H1 (cell line): ENCODE measurements around the gene DSTN. TPM values are rescaled to one million over a fixed set of nuclear protein-coding genes. Genes with fewer than 3 reads are reported as not detected.

ENCODE experiments used
- CTCF ChIA-PET: fragments of 300-600 bp; sonication (Branson Sonifier 250); formaldehyde crosslinking; loops from one replicate; lab custom pipeline; 2021; ENCODE audit not compliant: partially characterized antibody; lab: Charles Lee
- POLR2A ChIA-PET: fragments of 300-600 bp; sonication (Branson Sonifier 250); formaldehyde crosslinking; loops from one replicate; lab custom pipeline; 2021; ENCODE audit warnings: inconsistent platforms; ENCODE audit not compliant: partially characterized antibody; lab: Charles Lee
- DNase-seq, 2 experiments: peaks; one replicate each; pipeline versions ENCODE4 v3.0.0 to v3.0.0-alpha.2; 2010 to 2022; ENCODE audit warnings: low spot score in 2 of 2, low read depth in 1 of 2, mixed read lengths in 1 of 2
- FAIRE-seq: peaks from 2 replicates; lab custom pipeline; 2011; peaks lifted over from hg19 to GRCh38; lab: Jason Lieb, UNC
- H2AFZ ChIP-seq: 2 replicates; pipeline ENCODE4 v1.8.1; 2012; ENCODE audit warnings: low read length, inconsistent platforms
- H2AK5ac ChIP-seq: 2 replicates; pipeline ENCODE4 v1.6.1; 2013; ENCODE audit warnings: low read depth, low read length
- H2BK120ac ChIP-seq: replicated peaks from 2 replicates; pipeline ENCODE3; 2013; ENCODE audit warnings: low read depth, low read length, inconsistent platforms
- H2BK12ac ChIP-seq: 2 replicates; pipeline ENCODE4 v1.6.1; 2013; ENCODE audit warnings: low read depth, low read length
- H2BK15ac ChIP-seq: 2 replicates; pipeline ENCODE4 v1.6.1; 2013; ENCODE audit warnings: low read length
- H2BK20ac ChIP-seq: 2 replicates; pipeline ENCODE4 v1.6.1; 2013; ENCODE audit warnings: low read length
- H2BK5ac ChIP-seq: 2 replicates; pipeline ENCODE4 v1.6.1; 2013; ENCODE audit warnings: low read depth, low read length
- H3K14ac ChIP-seq: 2 replicates; pipeline ENCODE4 v1.6.1; 2013; ENCODE audit warnings: inconsistent platforms; ENCODE audit not compliant: insufficient read length
- H3K18ac ChIP-seq: 2 replicates; pipeline ENCODE4 v1.6.1; 2013; ENCODE audit warnings: low read length; ENCODE audit errors: extremely low read depth
- H3K23ac ChIP-seq: 2 replicates; pipeline ENCODE4 v1.6.1; 2013; ENCODE audit warnings: inconsistent platforms; ENCODE audit not compliant: insufficient read length
- H3K23me2 ChIP-seq: 2 replicates; pipeline ENCODE4 v1.6.1; 2013; ENCODE audit warnings: low read depth, low read length
- H3K27ac ChIP-seq: 2 replicates; pipeline ENCODE4 v1.6.1; 2011; ENCODE audit warnings: low read depth, low read length, inconsistent platforms
- H3K27me3 ChIP-seq, 4 experiments: replicated peaks in 1 of 4; 1 replicate in 1 of 4; 2 replicates in 3 of 4; pipeline versions ENCODE4 v1.6.1 to v1.8.1; 2011 to 2013; ENCODE audit warnings: low read length in 3 of 4, mild to moderate bottlenecking in 3 of 4, inconsistent platforms in 2 of 4, mixed read lengths in 2 of 4, moderate library complexity in 1 of 4; ENCODE audit not compliant: control insufficient read depth in 3 of 4, insufficient read depth in 3 of 4; ENCODE audit errors: extremely low read depth in 1 of 4
- H3K36me3 ChIP-seq, 4 experiments: 2 replicates each; pipeline versions ENCODE4 v1.6.1 to v1.8.1; 2011 to 2013; ENCODE audit warnings: mild to moderate bottlenecking in 4 of 4, low read length in 3 of 4, moderate library complexity in 2 of 4, control low read depth in 1 of 4, inconsistent platforms in 1 of 4; ENCODE audit not compliant: insufficient read depth in 4 of 4, control insufficient read depth in 2 of 4
- H3K4ac ChIP-seq: replicated peaks from 2 replicates; pipeline ENCODE3; 2013; ENCODE audit warnings: low read length, low read depth, mixed read lengths, inconsistent platforms; ENCODE audit not compliant: insufficient read length
- H3K4me1 ChIP-seq, 4 experiments: replicated peaks in 1 of 4; 1 replicate in 1 of 4; 2 replicates in 3 of 4; pipeline versions ENCODE4 v1.6.1 to v1.8.1; 2011 to 2013; ENCODE audit warnings: low read length in 3 of 4, inconsistent platforms in 2 of 4, mixed read lengths in 1 of 4; ENCODE audit not compliant: insufficient read depth in 4 of 4, control insufficient read depth in 3 of 4
- H3K4me2 ChIP-seq, 2 experiments: 2 replicates each; pipeline versions ENCODE4 v1.6.1 to v1.8.1; 2011 to 2013; ENCODE audit warnings: low read depth in 2 of 2, low read length in 2 of 2, control low read depth in 1 of 2, inconsistent platforms in 1 of 2, mild to moderate bottlenecking in 1 of 2; ENCODE audit not compliant: insufficient read depth in 1 of 2
- H3K4me3 ChIP-seq, 4 experiments: fragments of 200-600, 300-600 bp in 1 of 4; sonication (generic), shearing (Covaris generic), sonication (Bioruptor Twin) in 1 of 4; 2 replicates each; pipeline versions ENCODE4 v1.5.1 to v1.8.1; 2011 to 2016; ENCODE audit warnings: low read length in 4 of 4, low read depth in 3 of 4, control low read depth in 2 of 4, inconsistent platforms in 2 of 4, mild to moderate bottlenecking in 2 of 4, mixed read lengths in 1 of 4, moderate library complexity in 1 of 4; ENCODE audit not compliant: insufficient read depth in 2 of 4; ENCODE audit errors: extremely low read depth in 1 of 4
- H3K56ac ChIP-seq: replicated peaks from 2 replicates; pipeline ENCODE3; 2013; ENCODE audit warnings: low read depth, mild to moderate bottlenecking, mixed read lengths, low read length, inconsistent platforms; ENCODE audit not compliant: insufficient read length
- H3K79me1 ChIP-seq: 2 replicates; pipeline ENCODE4 v1.6.1; 2013; ENCODE audit warnings: low read depth, low read length, control low read depth
- H3K79me2 ChIP-seq, 2 experiments: 2 replicates each; pipeline versions ENCODE4 v1.6.1 to v1.8.1; 2012 to 2013; ENCODE audit warnings: low read length in 2 of 2, mild to moderate bottlenecking in 2 of 2, inconsistent platforms in 1 of 2; ENCODE audit not compliant: insufficient read depth in 2 of 2, control insufficient read depth in 1 of 2
- H3K9ac ChIP-seq, 4 experiments: replicated peaks in 1 of 4; 1 replicate in 1 of 4; 2 replicates in 3 of 4; pipeline versions ENCODE4 v1.6.1 to v1.8.1; 2011 to 2013; ENCODE audit warnings: low read depth in 3 of 4, low read length in 3 of 4, control low read depth in 2 of 4, mild to moderate bottlenecking in 2 of 4, moderate library complexity in 2 of 4, inconsistent platforms in 1 of 4; ENCODE audit errors: extremely low read depth in 1 of 4
- H3K9me3 ChIP-seq, 2 experiments: 2 replicates each; pipeline versions ENCODE4 v1.6.1 to v1.8.1; 2012 to 2013; ENCODE audit warnings: mild to moderate bottlenecking in 2 of 2, moderate library complexity in 2 of 2, control low read depth in 1 of 2, inconsistent platforms in 1 of 2, low read depth in 1 of 2, low read length in 1 of 2, mixed read lengths in 1 of 2; ENCODE audit not compliant: insufficient read depth in 2 of 2
- H4K20me1 ChIP-seq, 2 experiments: replicated peaks in 1 of 2; 2 replicates each; pipeline versions ENCODE3 to v1.8.1; 2011 to 2013; ENCODE audit warnings: inconsistent platforms in 2 of 2, low read length in 2 of 2, mild to moderate bottlenecking in 1 of 2; ENCODE audit not compliant: insufficient read depth in 2 of 2, control insufficient read depth in 1 of 2
- H4K5ac ChIP-seq: 2 replicates; pipeline ENCODE4 v1.6.1; 2013; ENCODE audit warnings: low read length, low read depth, mixed read lengths, inconsistent platforms; ENCODE audit not compliant: insufficient read length
- H4K8ac ChIP-seq: 2 replicates; pipeline ENCODE4 v1.8.0; 2013; ENCODE audit warnings: mild to moderate bottlenecking, moderate library complexity, low read length, inconsistent platforms; ENCODE audit not compliant: insufficient read depth; ENCODE audit errors: extremely low read depth
- H4K91ac ChIP-seq: replicated peaks from 2 replicates; pipeline ENCODE3; 2013; ENCODE audit warnings: low read length, mixed read lengths, inconsistent platforms; ENCODE audit not compliant: insufficient read length
- NANOG ChIP-seq: IDR thresholded peaks from 2 replicates; pipeline ENCODE4 v1.6.1; 2011; ENCODE audit warnings: low read length, low read depth, mild to moderate bottlenecking, inconsistent platforms; ENCODE audit not compliant: insufficient read depth, poor library complexity, severe bottlenecking
- SP4 ChIP-seq: IDR thresholded peaks from 2 replicates; pipeline ENCODE4 v1.6.1; 2012; ENCODE audit warnings: low read length, inconsistent platforms
- WGBS, 2 experiments: shearing (Covaris generic) in 1 of 2; methylation state at CpG; one replicate each; pipeline versions ENCODE4 v1.1.6 to v1.1.7; 2013 to 2015; ENCODE audit warnings: low lambda C conversion rate in 2 of 2, mixed read lengths in 2 of 2, inconsistent platforms in 1 of 2, low coverage in 1 of 2, missing lambda C conversion rate in 1 of 2; ENCODE audit not compliant: insufficient replicate concordance in 2 of 2, insufficient coverage in 1 of 2, insufficient read length in 1 of 2; ENCODE audit errors: extremely low coverage in 1 of 2, missing lambda C conversion rate in 1 of 2; 5-methylcytosine and 5-hydroxymethylcytosine counted together
- polyA plus RNA-seq, 7 experiments: library from polyadenylated mRNA; depleted of rRNA in 3 of 7; stranded (reverse) in 5 of 7; unstranded in 2 of 7; fragments of >200 nt in 5 of 7; fragments of 200-250 nt in 2 of 7; gene quantifications; 1 replicate in 5 of 7; 2 replicates in 1 of 7; 4 replicates in 1 of 7; pipeline versions ENCODE4 v1.2.1 to v1.2.3, GENCODE V29; 2011 to 2013; ENCODE audit warnings: missing spikeins in 2 of 7, mixed read lengths in 2 of 7
- total RNA-seq: library from RNA; stranded (reverse); fragmentation: NEBNext Ultra II Directional; extraction: Animal tissue kit (Norgen Biotek cat#: 25700); gene quantifications from 2 replicates; pipeline ENCODE4 v1.2.1, GENCODE V29; 2021

DSTN gene
- total and polyA plus RNA-seq, 2 of the 8 experiments (the other 6 are each of a cell fraction or from before 2014, with no cell fraction given): 43.3 to 208 TPM

DNA sequence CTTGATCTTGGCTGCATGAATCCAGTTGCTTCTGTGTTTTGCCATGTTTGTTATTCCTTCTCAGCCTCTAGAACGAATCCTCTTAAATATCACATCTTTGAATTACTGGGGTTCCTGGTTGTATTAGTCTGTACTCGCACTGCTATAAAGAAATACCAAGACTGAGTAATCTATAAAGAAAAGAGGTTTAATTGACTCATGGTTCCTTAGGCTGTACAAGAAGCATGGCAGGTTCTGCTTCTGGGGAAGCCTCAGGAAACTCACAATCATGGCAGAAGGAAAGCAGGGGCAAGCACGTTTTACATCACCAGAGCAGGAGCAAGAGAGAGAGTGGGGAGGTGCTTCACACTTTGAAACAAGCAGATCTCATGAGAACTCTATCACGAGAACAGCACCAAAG, 20.7 kb upstream of the DSTN start:
- DNase-seq: no peak
- no peaks in the 10 kb centered on the region; a peak in 1 of 8 replicates for H3K36me3 ChIP-seq
- H3K14ac ChIP-seq: no peak overlapping the region
- no peak overlapping the region for H3K56ac ChIP-seq
- H2BK12ac ChIP-seq: no peak overlapping the region
- no peak overlapping the region for H2BK120ac ChIP-seq
- no peaks in the 10 kb centered on the region for H3K27me3 ChIP-seq
- CTCF ChIA-PET: interaction anchor here (1.4 kb wide), 1 partner anchor 18 kb away, joined by 3 read pairs; no protein-coding TSS in a partner anchor
- H3K4me1 ChIP-seq: no peaks in the 10 kb centered on the region
- H3K4me2 ChIP-seq: no peak overlapping the region
- no peak overlapping the region for H4K8ac ChIP-seq
- no peak overlapping the region for H3K4ac ChIP-seq
- no peak overlapping the region for H3K18ac ChIP-seq
- 84% methylated on average over 4 of the region's 4 CpGs; no CpG with 5 or more reads in 1 of the 2 experiments for WGBS, 2 experiments
- POLR2A ChIA-PET: no interaction called here
- H3K9ac ChIP-seq: no peak overlapping the region
- H2BK5ac ChIP-seq: no peak overlapping the region
- H4K91ac ChIP-seq: no peak overlapping the region
- no peaks in the 10 kb centered on the region for H3K79me2 ChIP-seq
- H3K9me3 ChIP-seq: no peaks in the 10 kb centered on the region
- H3K23ac ChIP-seq: no peak overlapping the region
- no peak overlapping the region for H4K5ac ChIP-seq
- H2BK20ac ChIP-seq: no peak overlapping the region
- H4K20me1 ChIP-seq: no peaks in the 10 kb centered on the region
- H3K27ac ChIP-seq: no peak overlapping the region
- no peak overlapping the region for H3K4me3 ChIP-seq
- no peak for TF ChIP-seq SP4
- TF ChIP-seq NANOG: no peak
- H2AFZ ChIP-seq: no peak overlapping the region
- H3K23me2 ChIP-seq: no peaks in the 10 kb centered on the region
- no peak overlapping the region for H2AK5ac ChIP-seq
- H3K79me1 ChIP-seq: no peaks in the 10 kb centered on the region; the same call in 1 of the 2 replicates
- no peak for FAIRE-seq
- H2BK15ac ChIP-seq: no peak overlapping the region
